Neural cell (in vitro differentiated cells): ENCODE measurements around the gene SLC16A12. TPM values are rescaled to one million over a fixed set of nuclear protein-coding genes. Genes with fewer than 3 reads are reported as not detected.

Experiments used
- H2AFZ ChIP-seq: fragments of 200-600, 300-800 bp; sonication (generic), shearing (Covaris generic); 2 replicates; pipeline ENCODE4 v1.6.0; 2014; ENCODE audit warnings: low read depth, mild to moderate bottlenecking, antibody characterized with exemption, low read length, moderate library complexity
- H3F3A ChIP-seq: fragments of 200-600 bp; shearing (Covaris generic); 2 replicates; pipeline ENCODE4 v1.6.1; 2016; ENCODE audit warnings: mild to moderate bottlenecking, moderate library complexity, mixed read lengths, antibody characterized with exemption, low read length; ENCODE audit not compliant: insufficient read depth, poor library complexity, severe bottlenecking
- H3K27ac ChIP-seq: fragments of 200-600, 300-800 bp; sonication (generic), shearing (Covaris generic); 2 replicates; pipeline ENCODE4 v1.5.1; 2014; ENCODE audit warnings: mild to moderate bottlenecking, low read length, moderate library complexity
- H3K27me3 ChIP-seq: fragments of 300-800, 200-600 bp; sonication (generic), shearing (Covaris generic); 2 replicates; pipeline ENCODE4 v1.6.0; 2014; ENCODE audit warnings: mild to moderate bottlenecking, low read depth, low read length, moderate library complexity; ENCODE audit not compliant: insufficient read depth
- H3K36me3 ChIP-seq: fragments of 300-800, 200-600 bp; sonication (generic), shearing (Covaris generic); 2 replicates; pipeline ENCODE4 v1.5.1; 2014; ENCODE audit warnings: mild to moderate bottlenecking, antibody characterized with exemption, low read length, moderate library complexity; ENCODE audit not compliant: insufficient read depth
- H3K4me2 ChIP-seq: fragments of 300-800, 200-600 bp; sonication (generic), shearing (Covaris generic); 2 replicates; pipeline ENCODE4 v1.6.0; 2014; ENCODE audit warnings: mild to moderate bottlenecking, low read length
- H3K4me3 ChIP-seq: fragments of 300-800, 200-600 bp; sonication (generic), shearing (Covaris generic); 2 replicates; pipeline ENCODE4 v1.5.1; 2014; ENCODE audit warnings: mild to moderate bottlenecking, low read length, moderate library complexity
- H3K79me2 ChIP-seq: fragments of 200-600 bp; shearing (Covaris generic); replicated peaks from 2 replicates; pipeline ENCODE4 v1.6.0; 2014; ENCODE audit warnings: mild to moderate bottlenecking, low read length, moderate library complexity; ENCODE audit not compliant: insufficient read depth
- H3K9ac ChIP-seq: fragments of 300-800, 200-600 bp; sonication (generic), shearing (Covaris generic); 2 replicates; pipeline ENCODE4 v1.6.1; 2016; ENCODE audit warnings: mild to moderate bottlenecking, low read length, mixed read lengths
- H3K9me2 ChIP-seq: fragments of 200-600 bp; shearing (Covaris generic); 2 replicates; pipeline ENCODE4 v1.6.1; 2016; ENCODE audit warnings: mild to moderate bottlenecking, low read length, mixed read lengths; ENCODE audit not compliant: insufficient read depth
- H3K9me3 ChIP-seq: fragments of 200-600, 300-800 bp; sonication (generic), shearing (Covaris generic); 2 replicates; pipeline ENCODE4 v1.6.1; 2016; ENCODE audit warnings: mild to moderate bottlenecking, mixed run types, low read length, moderate library complexity, mixed read lengths
- H4K20me1 ChIP-seq: fragments of 200-600 bp; shearing (Covaris generic); 2 replicates; pipeline ENCODE4 v1.6.1; 2016; ENCODE audit warnings: mild to moderate bottlenecking, mixed run types; ENCODE audit not compliant: insufficient read depth
- CTCF ChIP-seq: fragments of 450-650 bp; IDR thresholded peaks from 2 replicates; pipeline ENCODE4 v1.5.1; 2014; ENCODE audit warnings: antibody characterized with exemption, mild to moderate bottlenecking, moderate library complexity; ENCODE audit not compliant: poor library complexity, severe bottlenecking
- EP300 ChIP-seq: fragments of 450-650 bp; conservative IDR thresholded peaks from 2 replicates; pipeline ENCODE4 v1.6.1; 2014; ENCODE audit warnings: antibody characterized with exemption, mild to moderate bottlenecking, moderate library complexity; ENCODE audit not compliant: poor library complexity, severe bottlenecking
- EZH2 ChIP-seq: fragments of 200-600, 300-800 bp; shearing (Covaris generic), sonication (generic); IDR thresholded peaks from 2 replicates; pipeline ENCODE4 v1.6.1; 2014; ENCODE audit warnings: antibody characterized with exemption, low read length, borderline replicate concordance, mild to moderate bottlenecking; ENCODE audit not compliant: insufficient read depth, poor library complexity, severe bottlenecking
- MXI1 ChIP-seq: fragments of 450-650 bp; conservative IDR thresholded peaks from 2 replicates; pipeline ENCODE4 v1.6.1; 2014; ENCODE audit warnings: antibody characterized with exemption, mild to moderate bottlenecking; ENCODE audit not compliant: poor library complexity, severe bottlenecking
- POLR2AphosphoS5 ChIP-seq: IDR thresholded peaks from 2 replicates; pipeline ENCODE4 v1.6.1; 2012
- RAD21 ChIP-seq: fragments of 450-650 bp; conservative IDR thresholded peaks from 2 replicates; pipeline ENCODE4 v1.6.1; 2014; ENCODE audit warnings: antibody characterized with exemption, mild to moderate bottlenecking, moderate library complexity
- REST ChIP-seq: IDR thresholded peaks from 2 replicates; pipeline ENCODE4 v1.6.1; 2012; ENCODE audit warnings: borderline replicate concordance
- SMC3 ChIP-seq: fragments of 450-650 bp; conservative IDR thresholded peaks from 2 replicates; pipeline ENCODE4 v1.6.1; 2014; ENCODE audit warnings: antibody characterized with exemption, mild to moderate bottlenecking, moderate library complexity; ENCODE audit not compliant: poor library complexity
- TAF1 ChIP-seq: IDR thresholded peaks from 2 replicates; pipeline ENCODE4 v1.6.1; 2012; ENCODE audit warnings: low read depth
- polyA plus RNA-seq: library from polyadenylated mRNA; depleted of rRNA; stranded (reverse); fragments of >200 nt; gene quantifications from 2 replicates; pipeline ENCODE4 v1.2.3, GENCODE V29; 2014

The SLC16A12 gene
- polyA plus RNA-seq, 1 donor from 2014 or later: 0.04 TPM

- Histone ChIP-seq H3K79me2 (no peaks in the 10 kb centered on the region), H3F3A (no peaks in the 10 kb centered on the region), H2AFZ (no peak overlapping the region), H3K9me2 (no peaks in the 10 kb centered on the region), H3K27ac (no peak overlapping the region), H3K36me3 (no peaks in the 10 kb centered on the region), H3K4me2 (no peak overlapping the region), H3K27me3 (no peaks in the 10 kb centered on the region), H3K9ac (no peak overlapping the region), H3K9me3 (no peaks in the 10 kb centered on the region), H4K20me1 (no peaks in the 10 kb centered on the region), H3K4me3 (no peak overlapping the region)
- TF ChIP-seq TAF1 (no peak), MXI1 (no peak), EZH2 (no peak), EP300 (no peak), SMC3 (no peak), REST (no peak), POLR2AphosphoS5 (no peak), CTCF (no peak), RAD21 (no peak)
These were observed 60.9 kb downstream of the SLC16A12 start for GRCh38 chr10:89474452-89474851.

DNA sequence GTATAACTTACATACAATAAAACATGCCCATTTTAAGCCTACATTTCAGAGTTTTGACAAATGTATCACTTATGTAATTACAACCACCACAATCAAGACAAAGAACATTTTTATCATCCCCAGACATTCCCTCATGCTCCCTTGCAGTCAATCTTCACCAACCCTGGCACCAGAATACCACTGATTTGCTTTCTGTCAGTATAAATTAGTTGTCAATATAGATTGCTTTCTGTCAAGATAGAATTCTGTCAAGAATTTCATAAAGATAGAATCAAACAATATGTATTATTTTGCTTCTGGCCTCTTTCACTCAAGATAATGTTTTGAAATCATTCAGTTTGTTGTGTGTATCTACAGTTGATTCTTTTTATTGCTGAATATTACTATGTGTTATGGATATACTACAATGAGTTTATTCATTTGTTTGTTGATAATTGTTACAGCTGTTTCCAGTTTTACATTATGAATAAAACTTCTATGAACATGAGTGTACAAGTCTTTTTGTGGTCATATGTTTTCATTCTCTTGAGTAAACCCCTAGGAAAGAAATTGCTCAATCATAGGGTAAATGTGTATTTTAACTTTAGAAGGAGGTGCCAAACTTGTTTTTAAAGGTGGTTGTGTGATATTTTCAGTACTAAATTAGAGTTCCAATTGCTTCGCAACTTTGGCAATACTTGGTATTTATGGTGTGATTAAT lies 64.1 kb downstream of the SLC16A12 start:
- Histone ChIP-seq H3K9ac (no peak overlapping the region), H3K27me3 (no peaks in the 10 kb centered on the region), H4K20me1 (no peaks in the 10 kb centered on the region), H3K79me2 (no peaks in the 10 kb centered on the region), H3K27ac (no peak overlapping the region), H3K36me3 (no peaks in the 10 kb centered on the region), H2AFZ (no peak overlapping the region), H3K4me3 (no peak overlapping the region), H3K9me3 (no peaks in the 10 kb centered on the region), H3K9me2 (no peaks in the 10 kb centered on the region), H3F3A (no peaks in the 10 kb centered on the region), H3K4me2 (no peak overlapping the region)
- TF ChIP-seq EP300: peak; percentile 61
- no peak for TF ChIP-seq MXI1
